ENCODE results near the gene RNF138. TPM values are rescaled to one million over a fixed set of nuclear protein-coding genes. Genes with fewer than 3 reads are reported as not detected.
"Not testable (repeated sequence)": the region's sequence is repeated elsewhere in the genome, so short reads cannot be mapped to it uniquely, and the experiment has no call there.

Gene RNF138
- total RNA-seq, 1 donor from 2014 or later, result not detected

DNA sequence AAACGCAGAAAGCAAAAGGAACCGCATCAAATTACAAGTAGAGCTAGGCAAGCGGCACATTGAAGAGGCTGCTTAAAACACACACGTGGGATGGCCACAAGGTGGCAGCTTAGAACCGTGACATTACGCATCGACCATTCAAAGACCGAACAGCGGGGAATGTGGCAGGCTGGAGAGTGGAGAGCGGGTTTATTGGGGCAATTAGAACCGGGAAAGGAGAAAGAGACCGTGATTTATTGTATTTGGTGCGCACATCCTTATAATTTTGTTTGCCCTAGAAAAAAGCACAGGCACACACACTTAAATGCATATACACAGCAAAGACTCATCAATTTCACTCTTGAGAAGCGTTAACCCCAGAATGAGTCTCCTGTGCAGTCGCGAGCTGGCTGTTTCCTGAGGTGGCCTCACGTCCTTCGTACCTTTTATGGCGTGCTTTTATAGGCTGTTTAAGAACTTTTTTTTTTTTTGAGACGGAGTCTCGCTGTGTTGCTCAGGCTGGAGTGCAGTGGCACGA, 66.5 kb downstream of the RNF138 start:
- Histone ChIP-seq H3K4me1 (no peaks in the 10 kb centered on the region), H3K27ac (no peak overlapping the region), H3K36me3 (no peaks in the 10 kb centered on the region), H3K4me3 (peak overlapping the region; percentile 24 to 55), H3K27me3 (no peaks in the 10 kb centered on the region), H3K9me3 (no peaks in the 10 kb centered on the region)
- intact Hi-C loops (cut with DNase I), result loop anchor here (1.0 to 5.0 kb wide), 3 partner anchors 114 to 394 kb away; partner anchors contain the start of gene GAREM1
- DNase-seq (ENCODE audit: low spot score in 2 of 2), result peak in 1 of 2 donors; percentile 87
- TF ChIP-seq, protein P1, sequence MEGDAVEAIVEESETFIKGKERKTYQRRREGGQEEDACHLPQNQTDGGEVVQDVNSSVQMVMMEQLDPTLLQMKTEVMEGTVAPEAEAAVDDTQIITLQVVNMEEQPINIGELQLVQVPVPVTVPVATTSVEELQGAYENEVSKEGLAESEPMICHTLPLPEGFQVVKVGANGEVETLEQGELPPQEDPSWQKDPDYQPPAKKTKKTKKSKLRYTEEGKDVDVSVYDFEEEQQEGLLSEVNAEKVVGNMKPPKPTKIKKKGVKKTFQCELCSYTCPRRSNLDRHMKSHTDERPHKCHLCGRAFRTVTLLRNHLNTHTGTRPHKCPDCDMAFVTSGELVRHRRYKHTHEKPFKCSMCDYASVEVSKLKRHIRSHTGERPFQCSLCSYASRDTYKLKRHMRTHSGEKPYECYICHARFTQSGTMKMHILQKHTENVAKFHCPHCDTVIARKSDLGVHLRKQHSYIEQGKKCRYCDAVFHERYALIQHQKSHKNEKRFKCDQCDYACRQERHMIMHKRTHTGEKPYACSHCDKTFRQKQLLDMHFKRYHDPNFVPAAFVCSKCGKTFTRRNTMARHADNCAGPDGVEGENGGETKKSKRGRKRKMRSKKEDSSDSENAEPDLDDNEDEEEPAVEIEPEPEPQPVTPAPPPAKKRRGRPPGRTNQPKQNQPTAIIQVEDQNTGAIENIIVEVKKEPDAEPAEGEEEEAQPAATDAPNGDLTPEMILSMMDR (IDR thresholded peaks at IDR 0.05), result peak; percentile 81 to 92 (median 83)

DNA sequence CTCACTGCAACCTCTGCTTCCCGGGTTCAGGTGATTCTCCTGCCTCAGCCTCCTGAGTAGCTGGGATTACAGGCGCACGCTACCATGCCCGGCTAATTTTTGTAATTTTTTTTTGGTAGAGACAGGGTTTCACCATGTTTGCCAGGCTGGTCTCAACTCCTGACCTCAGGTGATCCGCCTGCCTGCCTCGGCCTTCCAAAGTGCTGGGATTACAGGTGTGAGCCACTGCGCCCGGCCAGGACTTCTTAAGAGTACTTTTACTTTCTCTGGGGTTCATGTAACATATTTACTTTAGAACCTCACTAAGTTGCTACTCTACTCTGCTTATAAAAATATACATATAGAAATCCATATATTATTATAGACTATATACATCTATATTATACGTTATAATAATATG, 67.0 kb downstream of the RNF138 start:
- not testable (repeated sequence) for DNase-seq (ENCODE audit: low spot score in 2 of 2); H3K36me3 ChIP-seq; H3K4me1 ChIP-seq; H3K9me3 ChIP-seq; H3K27ac ChIP-seq; H3K27me3 ChIP-seq
- intact Hi-C loops (cut with DNase I), result loop anchor here (1.0 to 5.0 kb wide), 3 partner anchors 114 to 394 kb away; partner anchors contain the start of gene GAREM1
- peak overlapping the region; percentile 24 to 55 for H3K4me3 ChIP-seq

GRCh38 chr18:32160547-32160946, 68.9 kb downstream of the RNF138 start:
- TF ChIP-seq, protein P1 (IDR thresholded peaks at IDR 0.05), result no peak
- intact Hi-C loops (cut with DNase I), result no loop called here
- H3K36me3 ChIP-seq, result no peaks in the 10 kb centered on the region
- H3K4me3 ChIP-seq, result no peak overlapping the region
- H3K9me3 ChIP-seq, result no peaks in the 10 kb centered on the region
- H3K27me3 ChIP-seq, result no peaks in the 10 kb centered on the region
- no peaks in the 10 kb centered on the region for H3K4me1 ChIP-seq
- no peak for DNase-seq (ENCODE audit: low spot score in 2 of 2)
- H3K27ac ChIP-seq, result no peak overlapping the region

GRCh38 chr18:32167980-32168730, 76.5 kb downstream of the RNF138 start:
- H3K36me3 ChIP-seq, result no peaks in the 10 kb centered on the region
- DNase-seq (ENCODE audit: low spot score in 2 of 2), result no peak
- H3K4me3 ChIP-seq, result no peak overlapping the region
- H3K27me3 ChIP-seq, result no peaks in the 10 kb centered on the region
- no peaks in the 10 kb centered on the region for H3K4me1 ChIP-seq
- no peak overlapping the region for H3K27ac ChIP-seq
- intact Hi-C loops (cut with DNase I), result no loop called here
- H3K9me3 ChIP-seq, result no peaks in the 10 kb centered on the region
- TF ChIP-seq, protein P1 (IDR thresholded peaks at IDR 0.05), result no peak

DNA sequence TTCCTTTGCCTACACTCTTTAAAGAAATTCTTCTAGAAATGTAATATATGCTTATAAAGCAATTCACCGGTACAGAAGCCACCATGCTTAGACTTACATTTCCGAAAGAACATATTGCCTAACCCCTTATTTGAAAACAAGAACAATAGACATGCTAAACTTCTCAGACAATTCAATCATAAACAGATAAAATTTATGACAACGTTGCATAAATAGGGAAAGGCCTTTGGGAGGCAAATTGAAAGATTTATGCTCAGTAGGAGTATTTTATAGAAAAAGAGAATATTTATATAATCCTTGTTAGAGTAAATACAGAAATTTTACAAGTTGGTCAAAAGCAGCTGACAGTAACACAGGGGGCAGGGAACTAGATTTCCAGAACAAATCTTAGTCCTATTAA, 82.0 kb downstream of the RNF138 start:
- Histone ChIP-seq H3K4me1 (no peaks in the 10 kb centered on the region), H3K27ac (no peak overlapping the region), H3K4me3 (no peak overlapping the region), H3K9me3 (no peaks in the 10 kb centered on the region), H3K27me3 (no peaks in the 10 kb centered on the region), H3K36me3 (no peaks in the 10 kb centered on the region)
- no peak for DNase-seq (ENCODE audit: low spot score in 2 of 2)
- TF ChIP-seq, protein P1 (IDR thresholded peaks at IDR 0.05), result no peak
- intact Hi-C loops (cut with DNase I), result no loop called here

GRCh38 chr18:32174719-32175118, 83.0 kb downstream of the RNF138 start:
- Histone ChIP-seq H3K9me3 (no peaks in the 10 kb centered on the region), H3K4me3 (no peak overlapping the region), H3K4me1 (no peaks in the 10 kb centered on the region), H3K27me3 (no peaks in the 10 kb centered on the region), H3K27ac (no peak overlapping the region), H3K36me3 (no peaks in the 10 kb centered on the region)
- DNase-seq (ENCODE audit: low spot score in 2 of 2), result no peak
- TF ChIP-seq, protein P1 (IDR thresholded peaks at IDR 0.05), result no peak
- intact Hi-C loops (cut with DNase I), result no loop called here
